ENCODE data around the gene CYSRT1.
"Not testable (repeated sequence)": the region's sequence is repeated elsewhere in the genome, so short reads cannot be mapped to it uniquely, and the experiment has no call there.

Gene CYSRT1

DNA sequence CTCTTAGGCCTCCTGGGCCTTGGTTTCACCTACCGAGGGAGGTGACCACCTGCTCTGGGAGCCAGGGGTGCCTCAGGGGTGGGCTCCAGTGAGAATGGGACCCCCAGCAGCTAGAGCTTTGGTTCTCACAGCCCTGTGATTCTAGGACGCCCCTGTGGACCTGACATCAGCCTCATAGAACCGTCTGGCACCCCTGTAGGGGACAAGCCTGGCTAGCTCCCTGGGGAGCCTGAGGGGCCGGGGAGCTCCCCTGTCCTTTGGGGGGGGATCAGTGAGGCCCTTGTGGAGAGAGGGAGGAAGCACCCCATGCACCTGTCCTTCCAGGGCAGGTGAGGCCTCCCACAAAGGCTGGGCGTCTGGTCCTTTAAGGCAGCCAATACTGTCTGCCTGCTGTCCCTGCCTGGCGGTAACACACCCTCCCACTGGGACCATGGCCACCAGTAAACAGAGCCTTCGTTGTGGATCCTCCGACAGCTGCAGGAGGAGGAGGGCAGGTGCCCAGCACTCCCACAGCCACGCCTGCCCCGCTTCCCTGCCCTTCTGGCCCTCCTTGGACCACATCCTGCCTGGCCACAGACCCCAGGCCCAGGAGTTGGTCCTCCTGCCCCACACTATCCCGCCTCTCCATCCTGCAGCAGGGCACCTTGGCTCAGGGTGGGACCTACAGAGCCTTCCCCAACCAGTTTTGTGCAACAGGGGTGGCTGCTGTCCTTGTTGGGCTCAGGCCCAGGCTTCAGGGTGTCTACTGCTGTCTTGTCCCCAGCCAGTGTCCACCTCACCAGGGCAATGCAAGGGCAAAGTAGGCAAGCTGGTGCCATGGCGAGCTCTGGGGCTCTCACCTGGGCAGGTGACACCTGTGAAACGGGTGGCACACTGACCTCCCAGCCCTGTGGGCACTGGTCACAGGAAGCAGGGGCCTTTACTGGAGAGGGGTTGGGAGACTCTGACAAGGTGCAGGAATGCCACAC lies 13.1 kb downstream of the CYSRT1 start:
- DNase-seq (ENCODE audit: low read depth) = no peak

- not testable (repeated sequence) for DNase-seq (ENCODE audit: low read depth)
Observed at GRCh38 chr9:137239541-137240200, 14.7 kb downstream of the CYSRT1 start.

DNA sequence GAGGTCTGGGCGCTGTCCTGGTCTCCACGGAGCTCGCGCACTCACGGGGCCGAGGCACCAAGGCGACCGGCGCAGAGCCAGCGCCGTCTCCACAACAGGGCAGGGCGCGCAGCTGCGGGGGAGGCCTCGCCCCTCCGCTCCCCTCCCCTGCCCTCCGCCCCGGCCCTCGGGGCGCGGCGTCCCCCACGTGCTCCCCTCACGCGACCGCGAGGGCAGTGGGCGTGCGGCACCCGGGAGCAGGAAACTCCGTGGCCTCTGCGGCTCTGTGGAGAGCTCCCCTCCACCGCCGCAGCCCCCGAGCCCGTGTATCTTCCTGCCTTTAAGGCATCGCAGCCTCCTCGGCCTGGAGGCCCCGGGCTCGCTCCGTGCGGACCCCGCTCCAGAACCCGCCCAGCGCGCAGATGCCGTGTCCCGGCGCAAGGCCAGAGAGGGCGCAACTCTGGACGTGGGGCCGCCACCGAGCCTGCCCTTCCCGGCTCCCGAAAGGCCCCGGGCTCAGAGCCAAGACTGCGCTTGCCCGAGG lies 15.4 kb downstream of the CYSRT1 start:
- DNase-seq (ENCODE audit: low read depth) = peak; percentile 40

DNA sequence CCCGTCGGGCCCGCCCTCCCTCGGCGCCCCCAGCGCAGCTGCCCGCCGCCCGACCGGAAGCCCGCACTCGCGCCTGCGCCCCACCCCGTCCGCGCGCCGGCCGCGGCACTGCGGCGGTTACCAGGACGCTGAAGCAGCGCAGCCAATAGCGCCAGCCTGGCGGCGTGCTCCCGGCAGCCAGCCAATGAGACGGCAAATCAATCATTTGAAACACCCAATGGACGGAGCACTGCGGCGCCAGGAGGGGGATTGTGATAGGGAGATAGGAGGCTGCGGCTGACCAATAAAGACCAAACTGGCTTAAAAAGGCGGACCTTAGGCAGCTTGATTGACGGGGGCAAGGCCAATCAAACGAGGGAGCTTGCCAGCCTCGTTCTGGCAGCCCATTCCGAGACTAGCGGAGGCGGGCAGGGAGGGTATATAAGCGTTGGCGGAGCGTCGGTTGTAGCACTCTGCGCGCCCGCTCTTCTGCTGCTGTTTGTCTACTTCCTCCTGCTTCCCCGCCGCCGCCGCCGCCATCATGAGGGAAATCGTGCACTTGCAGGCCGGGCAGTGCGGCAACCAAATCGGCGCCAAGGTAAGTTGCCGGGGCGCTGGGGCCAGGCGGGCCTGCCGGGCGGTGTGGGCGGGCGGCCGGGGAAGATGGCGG lies 16.0 kb downstream of the CYSRT1 start, which contains the start of gene TUBB4B:
TSS of gene TUBB4B (plus strand) at position 447 of the 649 bp plus-strand sequence. CDS start at position 521, 74 bp downstream.
- peak; percentile 96 for DNase-seq (ENCODE audit: low read depth)

DNA sequence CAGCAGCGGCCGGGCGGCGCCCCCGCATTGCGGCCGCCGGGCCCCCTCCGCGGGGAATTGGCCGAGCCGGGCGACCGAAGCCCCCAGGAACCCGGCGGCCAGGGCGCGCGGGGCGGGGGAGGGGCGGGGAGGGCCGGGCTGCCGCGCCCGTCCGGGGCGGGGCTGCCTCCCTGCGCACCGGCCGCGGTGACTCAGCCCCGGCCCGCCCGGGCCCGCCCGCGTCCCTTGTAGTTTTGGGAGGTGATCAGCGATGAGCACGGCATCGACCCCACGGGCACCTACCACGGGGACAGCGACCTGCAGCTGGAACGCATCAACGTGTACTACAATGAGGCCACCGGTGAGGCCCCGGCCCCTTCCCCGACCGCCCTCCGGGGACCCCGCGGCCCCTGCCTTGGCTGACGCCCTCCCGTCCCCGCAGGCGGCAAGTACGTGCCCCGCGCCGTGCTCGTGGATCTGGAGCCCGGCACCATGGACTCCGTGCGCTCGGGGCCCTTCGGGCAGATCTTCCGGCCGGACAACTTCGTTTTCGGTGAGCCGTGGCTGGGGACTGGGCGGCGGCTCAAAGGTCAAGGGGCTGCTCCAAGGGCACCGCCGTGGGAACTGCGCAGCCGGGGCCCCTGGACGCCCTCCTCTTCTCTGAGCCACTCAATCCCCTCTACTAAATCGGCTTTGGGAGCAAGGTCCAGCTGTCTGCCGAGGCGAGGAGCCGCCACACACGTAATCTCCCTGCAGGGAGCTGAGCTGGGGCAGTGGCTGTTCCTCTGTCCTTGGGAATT lies 16.7 kb downstream of the CYSRT1 start:
- no peak for DNase-seq (ENCODE audit: low read depth)

DNA sequence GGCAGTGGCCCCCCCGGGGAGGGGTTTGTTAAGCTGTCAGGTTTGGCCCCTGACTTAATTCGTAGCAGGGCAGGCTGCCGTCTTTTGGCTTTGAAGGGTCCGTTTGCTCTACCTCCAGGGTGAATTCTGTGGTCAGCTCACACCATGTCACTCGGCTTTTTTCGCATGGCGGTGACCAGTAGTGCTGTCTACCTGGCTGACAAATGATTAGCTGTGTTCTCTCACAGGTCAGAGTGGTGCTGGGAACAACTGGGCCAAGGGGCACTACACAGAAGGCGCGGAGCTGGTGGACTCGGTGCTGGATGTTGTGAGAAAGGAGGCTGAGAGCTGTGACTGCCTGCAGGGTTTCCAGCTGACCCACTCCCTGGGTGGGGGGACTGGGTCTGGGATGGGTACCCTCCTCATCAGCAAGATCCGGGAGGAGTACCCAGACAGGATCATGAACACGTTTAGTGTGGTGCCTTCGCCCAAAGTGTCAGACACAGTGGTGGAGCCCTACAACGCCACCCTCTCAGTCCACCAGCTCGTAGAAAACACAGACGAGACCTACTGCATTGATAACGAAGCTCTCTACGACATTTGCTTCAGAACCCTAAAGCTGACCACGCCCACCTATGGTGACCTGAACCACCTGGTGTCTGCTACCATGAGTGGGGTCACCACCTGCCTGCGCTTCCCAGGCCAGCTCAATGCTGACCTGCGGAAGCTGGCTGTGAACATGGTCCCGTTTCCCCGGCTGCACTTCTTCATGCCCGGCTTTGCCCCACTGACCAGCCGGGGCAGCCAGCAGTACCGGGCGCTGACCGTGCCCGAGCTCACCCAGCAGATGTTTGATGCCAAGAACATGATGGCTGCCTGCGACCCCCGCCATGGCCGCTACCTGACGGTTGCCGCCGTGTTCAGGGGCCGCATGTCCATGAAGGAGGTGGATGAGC lies 17.6 kb downstream of the CYSRT1 start:
- DNase-seq (ENCODE audit: low read depth) = no peak

DNA sequence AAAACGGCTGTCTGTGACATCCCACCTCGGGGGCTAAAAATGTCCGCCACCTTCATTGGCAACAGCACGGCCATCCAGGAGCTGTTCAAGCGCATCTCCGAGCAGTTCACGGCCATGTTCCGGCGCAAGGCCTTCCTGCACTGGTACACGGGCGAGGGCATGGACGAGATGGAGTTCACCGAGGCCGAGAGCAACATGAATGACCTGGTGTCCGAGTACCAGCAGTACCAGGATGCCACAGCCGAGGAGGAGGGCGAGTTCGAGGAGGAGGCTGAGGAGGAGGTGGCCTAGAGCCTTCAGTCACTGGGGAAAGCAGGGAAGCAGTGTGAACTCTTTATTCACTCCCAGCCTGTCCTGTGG lies 18.3 kb downstream of the CYSRT1 start:
- DNase-seq (ENCODE audit: low read depth) = not testable (repeated sequence)

DNA sequence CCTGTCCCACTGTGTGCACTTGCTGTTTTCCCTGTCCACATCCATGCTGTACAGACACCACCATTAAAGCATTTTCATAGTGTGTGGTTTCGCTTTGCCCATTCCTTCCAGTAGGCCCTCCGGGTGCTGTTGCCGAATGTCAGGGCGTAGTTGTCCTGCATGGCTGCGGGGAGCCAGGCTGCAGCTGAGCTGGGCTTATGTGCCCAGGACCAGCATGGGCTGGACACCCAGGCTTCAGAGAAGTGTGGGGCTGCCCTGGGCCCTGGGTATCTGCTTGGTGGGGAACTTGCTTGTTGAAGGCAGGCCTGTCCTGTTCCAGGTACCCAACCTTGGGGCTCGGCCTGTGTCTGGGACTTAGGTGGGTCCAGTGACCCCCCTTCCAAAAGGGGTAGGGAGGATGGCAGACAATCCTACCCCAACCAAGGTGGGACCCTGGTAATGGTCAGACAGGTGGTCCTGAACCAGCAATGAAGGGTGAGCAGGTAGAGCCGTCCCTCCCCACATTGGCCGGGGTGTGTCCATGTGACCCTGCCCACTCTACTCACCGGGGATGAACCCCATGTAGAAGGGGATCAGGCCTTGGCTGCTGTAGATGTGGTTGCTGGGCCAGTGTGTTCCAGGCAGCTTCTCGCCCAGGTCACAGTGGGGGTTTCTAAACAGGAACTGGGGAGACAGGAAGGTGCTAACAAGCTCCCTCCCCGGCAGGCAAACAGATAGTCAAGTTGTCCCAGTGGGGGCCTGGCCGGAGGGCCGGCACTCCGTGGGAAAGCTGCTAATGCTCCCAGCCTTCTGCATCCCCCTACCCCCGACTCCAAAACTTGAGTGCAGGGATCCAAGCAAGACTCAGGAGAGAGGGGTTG lies 18.9 kb downstream of the CYSRT1 start:
- no peak for DNase-seq (ENCODE audit: low read depth)

GRCh38 chr9:137244486-137245449 lies 19.8 kb downstream of the CYSRT1 start:
- DNase-seq (ENCODE audit: low read depth) = no peak

DNA sequence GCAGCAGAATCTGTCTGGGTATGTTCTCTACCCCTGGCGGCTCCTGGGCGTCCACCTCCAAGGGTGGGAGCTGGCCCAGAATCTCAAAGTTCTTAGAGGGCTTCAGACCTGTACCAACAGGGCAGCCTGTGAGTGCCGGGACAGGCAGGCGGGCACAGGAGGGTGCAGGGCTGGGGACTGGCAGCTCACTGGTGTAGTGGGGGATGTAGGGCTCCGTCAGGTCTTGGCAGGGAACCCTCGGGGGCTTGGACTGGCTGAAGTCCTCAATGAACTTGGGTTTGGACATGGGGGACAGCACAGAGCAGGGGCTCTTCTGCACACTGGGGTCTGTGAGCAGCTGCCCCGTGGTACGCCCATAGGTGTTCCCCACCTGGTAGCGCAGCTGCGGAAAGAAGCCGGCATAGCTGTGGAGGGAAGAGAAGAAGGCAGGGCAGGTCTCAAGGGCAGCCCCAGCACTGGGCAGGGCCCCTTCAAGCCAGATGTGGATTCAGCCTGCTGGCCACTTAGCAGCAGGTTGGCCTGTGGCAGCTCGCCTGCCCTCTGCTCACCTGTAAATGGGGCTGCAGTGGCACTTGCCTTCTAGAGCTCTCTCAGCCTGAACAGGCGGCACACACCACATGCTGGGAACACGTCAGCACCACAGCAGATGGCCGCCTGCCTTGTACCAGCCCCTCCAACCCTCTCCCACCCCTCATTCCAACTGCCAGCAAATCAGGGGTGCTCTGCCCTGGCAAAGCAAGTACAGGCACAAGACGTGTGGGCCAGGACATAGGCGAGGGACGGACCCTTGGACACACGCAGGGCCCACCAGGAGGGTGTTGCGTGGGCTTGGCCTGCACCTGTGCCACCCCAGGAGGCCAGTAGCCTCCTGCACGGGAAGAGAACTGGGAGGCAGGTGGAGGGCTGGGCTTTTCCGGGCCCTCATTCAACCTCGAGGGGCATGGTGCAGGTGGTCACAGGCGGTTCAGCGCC lies 20.8 kb downstream of the CYSRT1 start:
- no peak for DNase-seq (ENCODE audit: low read depth)

DNA sequence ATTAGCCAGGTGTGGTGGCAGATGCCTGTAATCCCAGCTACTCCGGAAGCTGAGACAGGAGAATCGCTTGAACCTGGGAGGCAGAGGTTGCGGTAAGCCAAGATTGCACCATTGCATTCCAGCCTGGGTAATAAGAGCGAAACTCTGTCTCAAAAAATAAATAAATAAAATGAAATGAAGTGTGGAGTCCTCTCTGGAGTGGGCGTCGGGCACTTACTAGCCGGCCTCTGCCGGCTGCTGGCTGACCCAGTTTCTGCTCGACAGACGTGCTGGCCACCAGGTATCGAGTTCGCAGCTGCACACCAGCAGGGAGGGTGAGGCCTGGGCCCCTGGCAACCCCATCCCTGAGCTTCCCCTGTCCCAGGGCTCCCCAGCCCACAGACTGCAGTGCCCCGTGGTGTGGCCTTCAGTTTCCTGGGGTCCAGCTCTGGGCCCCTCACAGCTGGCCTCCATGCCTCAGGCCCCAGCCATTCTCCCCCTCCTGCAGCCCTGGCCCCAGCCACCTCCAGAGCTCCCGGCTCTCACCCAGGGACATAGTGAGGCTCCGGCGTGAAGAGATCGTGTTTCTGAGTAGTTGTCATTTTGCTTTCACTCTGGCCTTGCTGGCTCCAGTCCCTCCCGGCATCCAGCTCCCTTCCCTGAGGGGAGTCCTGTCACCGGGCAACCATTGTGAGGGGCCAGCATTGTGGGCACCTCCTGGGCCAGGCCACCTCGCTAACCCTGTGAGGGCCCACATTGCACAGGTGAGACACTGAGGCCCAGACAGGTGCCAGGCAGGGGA lies 22.4 kb downstream of the CYSRT1 start:
- no peak for DNase-seq (ENCODE audit: low read depth)

DNA sequence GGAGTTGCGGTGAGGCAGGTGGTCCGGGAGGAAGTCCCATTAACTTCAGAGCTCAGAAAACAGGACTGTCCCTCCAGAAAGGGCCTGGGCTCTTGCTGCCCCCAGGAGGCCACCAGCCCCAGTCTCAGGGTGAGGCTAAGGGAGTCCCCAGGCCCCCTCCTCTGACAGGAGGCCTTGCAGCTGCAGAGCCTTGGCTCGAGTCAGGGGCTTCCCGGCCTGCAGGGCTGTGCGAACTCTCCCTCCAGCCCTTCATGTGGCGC lies 22.9 kb downstream of the CYSRT1 start:
- no peak for DNase-seq (ENCODE audit: low read depth)

DNA sequence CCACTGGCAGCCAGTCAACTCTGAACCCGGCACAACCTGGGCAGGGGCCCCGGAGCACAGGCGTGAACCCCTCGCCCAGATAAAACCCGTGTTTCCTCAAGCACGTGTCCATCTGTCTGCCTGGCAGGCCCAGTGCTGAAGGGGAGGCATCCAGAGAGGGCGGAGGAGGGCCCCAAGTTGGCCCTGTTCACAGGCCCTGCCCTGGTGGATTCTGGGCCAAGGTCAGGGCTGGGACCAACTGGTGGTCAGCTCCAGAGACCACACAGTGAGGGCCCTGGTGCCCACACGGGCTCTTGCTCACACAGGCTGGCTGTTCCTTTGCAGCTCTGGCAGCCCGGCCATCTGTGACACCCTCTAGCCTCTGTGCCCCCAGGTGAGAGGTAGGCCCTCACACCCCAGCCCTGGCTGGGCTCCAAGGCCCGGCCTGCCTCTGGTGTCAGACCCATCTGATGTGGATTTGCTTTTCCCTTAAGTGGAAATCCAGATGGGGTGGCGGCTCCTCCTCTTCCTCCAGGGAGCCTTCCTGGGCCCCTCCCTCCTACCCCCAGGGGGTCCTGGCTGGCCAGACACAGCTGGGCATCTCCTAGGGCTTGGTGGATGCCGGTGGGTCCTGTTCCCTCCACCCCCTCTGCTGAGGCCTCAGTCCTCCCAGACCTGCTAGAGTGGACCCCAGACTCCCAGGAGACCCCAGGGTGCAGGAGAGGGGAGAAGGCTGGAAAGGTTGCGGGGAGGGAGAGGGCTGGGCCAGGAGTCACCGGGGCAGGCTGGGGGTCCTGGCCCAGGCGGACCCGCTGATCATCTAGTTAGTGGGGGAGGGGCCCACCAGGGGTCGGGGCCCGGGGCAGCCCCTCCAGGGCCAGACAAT lies 25.6 kb downstream of the CYSRT1 start:
- no peak for DNase-seq (ENCODE audit: low read depth)

DNA sequence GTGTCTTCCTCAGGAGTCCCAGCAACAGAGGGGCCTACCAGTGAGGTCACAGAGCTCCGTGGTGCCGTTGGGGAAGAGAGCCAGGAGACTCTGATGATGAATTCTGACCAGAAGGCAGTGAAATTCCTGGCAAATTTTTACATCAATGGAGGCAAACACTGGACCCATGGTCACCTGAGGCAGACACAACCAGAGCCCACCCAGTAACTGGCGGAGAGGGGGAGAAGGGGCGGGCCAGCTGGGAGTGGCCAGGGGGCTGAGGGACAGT lies 26.2 kb downstream of the CYSRT1 start, which contains the start of gene STPG3:
TSS of gene STPG3 (plus strand) at position 93 of the 268 bp plus-strand sequence. CDS start at position 94, 1 bp downstream.
- no peak for DNase-seq (ENCODE audit: low read depth)

- no peak for DNase-seq (ENCODE audit: low read depth)
Observed at GRCh38 chr9:137251490-137252268, 26.7 kb downstream of the CYSRT1 start.

Measured in HS-27A (cell line).